Renal pelvis (tissue), 4 donors: Measurements from ENCODE around the gene CHMP6. TPM values are rescaled to one million over a fixed set of nuclear protein-coding genes. Genes with fewer than 3 reads are reported as not detected.
A peak's percentile ranks its signal among the peaks of the same experiment; 100 is the strongest.

Source experiments
- DNase-seq: peaks from one replicate; pipeline ENCODE4 v3.0.0-alpha.2; 2013
- polyA plus RNA-seq, 3 donors: library from polyadenylated mRNA; unstranded; fragments of 120-200 nt; gene quantifications; one replicate each; pipeline ENCODE4 v1.2.1, GENCODE V29; 2013; ENCODE audit not compliant: insufficient read length in 3 of 3

Gene CHMP6
- polyA plus RNA-seq, 3 donors, result 24.8 to 30.7 (median 26.4) TPM

DNA sequence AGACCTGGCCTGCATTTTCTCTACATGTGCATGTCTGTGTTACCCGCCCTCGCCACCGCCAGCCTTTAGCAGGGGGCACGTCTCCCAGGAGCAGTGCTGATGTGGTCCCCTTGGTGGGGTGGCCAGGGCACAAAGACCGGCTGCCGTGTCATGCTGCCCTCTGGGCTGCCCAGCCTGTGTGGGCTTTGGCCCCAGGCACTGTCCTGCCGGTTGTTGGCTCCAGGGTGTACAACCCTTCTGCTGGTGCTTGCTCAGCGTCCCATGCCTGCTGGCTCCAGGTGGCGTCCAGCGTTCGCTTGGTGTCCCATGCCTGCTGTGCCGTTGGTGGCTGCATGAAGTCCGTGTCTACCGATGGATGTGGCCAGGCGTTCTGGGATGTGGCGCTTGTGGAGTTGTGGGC, 47.5 kb downstream of the CHMP6 start:
- DNase-seq, result no peak

DNA sequence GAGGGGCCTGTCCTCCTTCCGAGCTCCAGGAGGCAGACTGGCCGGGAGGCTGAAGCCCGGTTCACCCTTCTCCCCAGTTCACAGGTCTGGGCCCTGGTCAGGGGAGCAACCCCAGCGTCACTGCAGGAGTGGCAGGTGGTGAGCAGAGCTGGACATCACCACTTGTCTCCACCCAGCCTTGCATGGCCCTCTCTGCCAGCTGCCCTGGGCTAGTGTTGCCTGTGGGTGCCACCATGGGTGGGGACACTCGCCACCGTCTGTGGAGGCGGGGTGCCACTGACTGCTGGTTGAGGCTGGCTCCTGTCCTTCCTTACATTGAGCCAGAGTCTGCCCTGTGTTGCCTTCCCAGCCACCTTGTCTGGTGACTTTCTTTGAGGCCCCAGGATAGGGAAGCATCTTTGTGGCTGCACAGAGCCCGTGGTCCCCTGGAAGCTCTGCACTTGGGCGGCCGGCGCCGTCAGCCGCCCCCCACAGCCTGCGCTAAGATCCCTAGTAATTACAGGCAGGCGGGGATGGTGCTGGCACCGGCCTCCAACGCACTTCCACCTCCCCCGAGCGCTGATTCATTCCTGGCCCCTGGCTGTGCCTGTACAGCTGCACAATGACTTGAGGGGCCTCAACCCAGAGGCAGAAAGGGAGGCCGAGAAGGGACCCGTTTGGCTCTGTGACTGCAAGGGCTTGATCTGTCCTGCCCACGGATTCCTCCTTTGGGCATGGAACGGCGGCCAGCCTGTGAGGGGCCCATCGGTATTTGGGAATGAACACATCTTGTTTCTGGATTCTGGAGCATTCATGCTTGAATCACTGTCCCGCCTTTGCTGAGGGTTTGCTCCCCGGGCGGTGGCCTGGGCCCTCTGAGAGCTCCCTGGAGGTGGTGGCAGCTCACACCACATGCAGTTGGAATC, 48.5 kb downstream of the CHMP6 start:
- no peak for DNase-seq

GRCh38 chr17:81040791-81041337, 49.2 kb downstream of the CHMP6 start:
- DNase-seq, result no peak

GRCh38 chr17:81042606-81043005, 51.0 kb downstream of the CHMP6 start:
- DNase-seq, result no peak

- DNase-seq, result no peak
Measured at GRCh38 chr17:81043319-81043724, 51.7 kb downstream of the CHMP6 start.

GRCh38 chr17:81043725-81044427, 52.2 kb downstream of the CHMP6 start:
- DNase-seq, result no peak

DNA sequence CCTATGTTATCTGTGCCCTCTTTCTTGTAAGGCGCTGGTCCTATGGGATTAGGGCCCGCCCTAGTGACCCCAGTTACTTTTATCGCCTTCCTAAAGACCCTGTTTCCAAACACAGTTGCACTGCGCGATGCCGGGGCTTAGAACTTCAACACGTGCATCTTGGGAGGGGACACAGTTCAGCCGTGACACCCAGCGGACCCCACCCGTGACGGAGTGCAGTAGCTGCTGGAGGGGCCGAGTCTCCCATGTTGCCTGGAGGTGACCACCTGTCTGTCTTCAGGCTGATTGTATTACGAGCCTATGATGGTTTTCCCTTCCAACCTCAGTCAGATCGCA, 52.8 kb downstream of the CHMP6 start:
- no peak for DNase-seq

- DNase-seq, result peak; percentile 91
Measured at GRCh38 chr17:81044764-81045589, 53.3 kb downstream of the CHMP6 start.

DNA sequence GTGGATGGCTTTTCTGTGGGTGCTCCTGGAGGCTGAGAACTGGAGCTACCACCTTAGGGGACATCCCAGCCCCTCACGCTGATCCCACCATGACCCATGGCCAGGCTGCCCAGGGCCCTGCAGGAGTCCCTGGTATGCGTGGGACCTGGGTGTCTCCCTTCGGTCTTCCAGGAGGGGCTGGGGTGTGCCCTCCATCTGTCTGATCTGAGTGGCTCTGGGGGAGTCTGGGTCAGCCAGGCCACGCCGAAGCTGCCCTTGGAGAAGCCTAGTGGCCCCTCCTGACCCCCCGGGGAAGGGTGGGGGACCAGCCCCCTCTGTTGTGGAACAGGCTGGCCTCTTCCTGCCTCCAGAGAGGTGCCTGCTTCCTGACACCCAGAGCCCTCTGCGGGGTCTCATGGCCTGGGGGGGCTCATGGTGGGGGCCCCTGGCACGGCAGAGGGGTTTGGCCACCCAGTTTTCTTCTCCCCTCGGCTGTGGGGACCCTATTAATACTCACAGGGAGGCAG, 54.0 kb downstream of the CHMP6 start:
- DNase-seq, result no peak

- DNase-seq, result no peak
Measured at GRCh38 chr17:81046132-81046769, 54.6 kb downstream of the CHMP6 start.

DNA sequence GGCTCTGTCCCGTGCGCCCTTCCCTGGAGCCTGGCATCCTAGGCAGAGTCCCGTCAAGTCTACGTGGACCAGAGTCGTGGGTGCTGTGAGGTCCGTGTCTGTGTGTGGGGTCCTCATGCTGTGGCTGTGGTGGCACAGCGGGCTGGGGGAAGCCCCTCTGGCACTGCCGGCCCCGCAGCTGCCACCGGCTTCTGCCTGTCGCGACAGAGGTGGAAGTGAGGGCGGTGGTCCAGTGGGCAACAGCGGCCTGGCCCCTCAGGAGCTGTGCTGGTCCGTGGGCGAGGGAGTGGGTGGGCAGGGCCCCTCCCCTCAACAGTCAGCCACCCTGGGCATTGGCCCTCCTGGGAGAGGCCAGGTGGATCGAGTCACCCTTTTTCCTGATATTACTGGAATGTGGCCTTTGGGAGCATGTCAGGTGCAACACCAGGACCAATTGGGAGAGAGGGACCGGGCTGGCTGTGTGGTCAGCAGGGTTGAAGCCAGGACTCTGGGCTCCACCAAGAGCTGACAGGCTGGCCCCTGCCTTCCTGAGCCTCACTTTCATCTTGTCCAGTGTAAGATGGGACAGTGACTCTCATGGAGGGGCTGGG, 55.2 kb downstream of the CHMP6 start:
- no peak for DNase-seq

DNA sequence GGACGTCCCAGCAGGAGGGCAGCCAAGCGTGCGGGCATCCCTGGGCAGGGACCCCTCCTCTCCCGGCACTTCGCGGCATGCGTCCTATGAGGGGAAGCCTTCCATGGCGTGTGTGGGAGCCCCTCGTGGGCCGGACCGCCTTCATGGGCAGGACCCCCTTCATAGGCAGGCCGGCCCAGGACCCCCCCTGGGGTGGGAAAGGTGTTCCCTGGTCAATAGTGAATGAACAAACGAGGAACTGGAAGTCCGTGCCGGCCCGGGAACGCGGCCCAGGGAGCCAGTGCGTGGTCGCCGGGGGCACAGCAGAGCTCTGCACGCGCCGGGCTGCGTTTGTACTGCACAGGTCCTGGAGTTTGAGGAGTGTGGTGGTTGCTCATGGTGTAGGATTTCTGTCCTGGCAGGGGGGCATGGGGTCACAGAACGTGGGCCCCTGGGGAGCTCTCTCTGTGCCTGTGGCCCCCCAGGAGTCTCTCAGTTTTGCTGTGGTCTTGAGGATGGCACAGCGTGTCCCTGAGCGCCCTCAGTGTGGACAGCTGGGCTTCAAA, 57.3 kb downstream of the CHMP6 start:
- DNase-seq, result no peak

DNA sequence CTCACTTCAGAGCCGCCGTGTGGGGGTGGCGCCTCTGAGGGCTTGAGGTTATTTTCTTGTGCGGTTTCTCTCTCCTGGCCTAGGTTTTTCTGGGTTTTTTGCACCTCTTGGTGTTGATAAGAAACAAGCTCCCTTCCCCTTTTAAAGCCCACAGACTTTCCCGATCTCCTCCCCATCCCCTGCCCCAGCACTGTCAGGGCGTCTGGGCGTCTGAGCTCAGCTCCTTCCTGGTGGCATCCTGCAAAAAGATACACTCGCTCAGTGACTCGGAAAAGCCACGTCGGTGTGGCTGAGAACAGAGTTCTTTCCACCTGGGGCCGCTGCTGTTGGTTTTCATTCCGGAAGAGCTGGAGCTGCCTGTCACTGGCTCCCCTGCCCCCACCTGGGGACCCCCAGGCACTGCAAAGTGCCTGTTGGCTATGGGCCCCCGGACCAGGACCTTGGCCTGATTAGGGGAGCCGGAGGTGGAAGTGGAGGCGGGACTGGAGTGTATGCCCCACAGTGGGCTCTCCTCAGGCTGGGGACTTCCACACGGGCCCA, 57.8 kb downstream of the CHMP6 start:
- DNase-seq, result no peak

Other genes with a start within 250 kb of the CHMP6 start
- gene BAIAP2, start 43.3 kb downstream of the CHMP6 start, polyA plus RNA-seq, result 10 to 100 TPM; 42.8 to 49.4 (median 43.0) TPM
- gene PVALEF, start 173.7 kb downstream of the CHMP6 start, polyA plus RNA-seq, result under 1 TPM; 0.09 to 0.90 (median 0.33) TPM
- gene AATK, start 174.4 kb downstream of the CHMP6 start, polyA plus RNA-seq, result 1 to 10 TPM; 5.2 to 6.0 (median 5.8) TPM
- 10 to 100 TPM; 23.4 to 27.2 (median 25.3) TPM for gene CEP131, start 231.1 kb downstream of the CHMP6 start, polyA plus RNA-seq
- 10 to 100 TPM; 23.2 to 30.7 (median 24.2) TPM for gene TEPSIN, start 247.2 kb downstream of the CHMP6 start, polyA plus RNA-seq
- 10 to 100 TPM; 44.6 to 57.4 (median 49.2) TPM for gene NDUFAF8, start 247.5 kb downstream of the CHMP6 start, polyA plus RNA-seq